IPS DF 19.7 (cell line): ENCODE measurements around the gene TEDC2.

ENCODE experiments used
- DNase-seq: peaks from one replicate; pipeline ENCODE4 v3.0.0-alpha.2; 2013; ENCODE audit warnings: low read depth, low spot score

Gene TEDC2

DNA sequence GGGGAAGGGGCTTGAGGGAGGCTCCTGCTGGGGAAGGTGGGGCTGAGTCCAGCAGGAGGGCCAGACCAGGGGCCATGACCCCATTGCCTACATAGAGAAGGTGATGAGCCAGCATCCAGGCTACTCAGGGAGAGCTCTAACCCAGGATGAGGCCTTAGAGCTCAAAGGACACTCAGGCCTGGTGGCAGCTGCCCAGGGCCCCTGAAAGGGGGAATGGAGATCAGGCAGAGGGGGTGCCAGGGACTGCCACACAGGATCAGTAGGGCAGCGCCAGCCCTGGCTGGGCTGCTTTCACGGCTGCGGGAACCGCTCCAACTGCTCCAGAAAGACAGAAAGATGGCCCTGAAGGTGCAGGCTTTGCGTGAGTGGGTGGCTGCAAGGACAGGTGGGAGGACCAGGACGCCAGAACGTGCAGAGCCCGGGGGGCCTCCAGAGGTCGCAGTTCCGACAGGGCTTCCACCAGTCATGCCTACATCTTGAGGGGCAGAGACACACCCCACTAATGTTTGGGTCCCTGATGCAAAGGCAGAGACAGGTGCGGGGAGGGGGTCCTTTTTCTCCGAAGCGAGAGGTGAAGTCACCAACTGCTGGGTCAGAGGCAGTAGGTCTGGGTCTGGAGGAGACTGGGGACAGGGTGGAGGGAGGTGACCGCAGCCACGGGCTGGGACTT, 53.0 kb downstream of the TEDC2 start:
- DNase-seq: no peak

DNA sequence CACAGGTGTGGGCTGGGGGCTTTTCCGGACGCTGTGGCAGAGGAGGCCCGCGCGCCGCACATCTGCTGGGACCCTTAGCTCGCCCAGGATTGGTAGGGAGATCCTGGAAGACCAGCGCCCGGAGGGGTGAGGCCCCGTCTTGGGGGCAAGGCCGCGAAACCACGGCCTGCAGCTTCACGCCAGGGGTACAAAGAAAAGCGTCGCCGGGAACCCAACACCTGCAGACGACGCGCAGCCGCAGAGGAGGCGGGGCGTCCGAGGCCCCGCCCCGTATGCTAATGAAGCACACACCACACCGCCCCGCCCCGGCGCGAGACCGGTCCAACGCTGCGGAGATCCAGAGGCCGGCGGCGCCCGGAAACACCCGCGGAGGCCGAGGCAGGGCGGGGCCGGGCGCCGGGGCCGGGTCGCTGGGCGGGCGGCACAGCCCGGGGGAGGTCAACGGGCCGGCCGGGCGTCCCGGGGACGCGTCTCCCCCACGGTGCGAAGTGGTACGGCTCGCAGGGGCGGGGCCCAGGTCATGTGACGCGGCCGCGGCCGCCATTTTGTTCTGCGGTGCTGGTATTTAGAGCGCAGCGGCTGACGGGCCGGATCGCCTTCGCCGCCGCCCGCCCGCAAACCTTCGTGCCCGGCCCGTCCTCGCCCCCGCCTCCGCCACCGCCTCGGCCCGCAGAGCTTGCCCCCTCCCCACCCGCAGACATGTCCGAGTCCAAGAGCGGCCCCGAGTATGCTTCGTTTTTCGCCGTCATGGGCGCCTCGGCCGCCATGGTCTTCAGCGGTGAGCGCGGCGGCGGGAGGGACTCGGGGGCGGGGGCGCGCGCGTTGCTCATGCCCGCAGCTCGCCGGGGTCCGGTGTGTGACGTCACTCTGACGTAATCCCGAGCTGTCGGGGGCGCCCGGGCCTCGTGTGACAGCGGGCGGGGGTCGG, 53.8 kb downstream of the TEDC2 start, which contains the start of gene ATP6V0C:
Gene ATP6V0C, plus strand, starts transcription at position 548 of the 928 bp plus-strand sequence. Its CDS starts 152 bp downstream, at position 700.
- DNase-seq: no peak
